GM12891 (cell line): ENCODE data around the gene CCDC197.

Experiments used
- DNase-seq: peaks from one replicate; pipeline ENCODE4 v3.0.0; 2011; ENCODE audit warnings: low spot score; ENCODE audit not compliant: insufficient read length
- FAIRE-seq: peaks from 2 replicates; lab custom pipeline; 2011; peaks lifted over from hg19 to GRCh38; lab: Jason Lieb, UNC
- PAX5 ChIP-seq: IDR thresholded peaks from 2 replicates; pipeline ENCODE4 v1.6.1; 2011; ENCODE audit warnings: low read length, moderate library complexity, mild to moderate bottlenecking; ENCODE audit not compliant: insufficient read depth, severe bottlenecking
- POLR2A ChIP-seq: IDR thresholded peaks from 2 replicates; pipeline ENCODE4 v1.6.1; 2011; ENCODE audit warnings: low read depth, low read length, control low read depth
- POLR2AphosphoS5 ChIP-seq: IDR thresholded peaks from 2 replicates; pipeline ENCODE4 v1.6.1; 2011; ENCODE audit warnings: low read depth, low read length, control low read depth
- POU2F2 ChIP-seq: IDR thresholded peaks from 2 replicates; pipeline ENCODE4 v1.6.1; 2011; ENCODE audit warnings: low read depth, mild to moderate bottlenecking, control low read depth, low read length, moderate library complexity
- SPI1 ChIP-seq: IDR thresholded peaks from 2 replicates; pipeline ENCODE4 v1.6.1; 2011; ENCODE audit warnings: low read depth, low read length, control low read depth
- TAF1 ChIP-seq: IDR thresholded peaks from 2 replicates; pipeline ENCODE4 v1.6.1; 2011; ENCODE audit warnings: low read depth, low read length, control low read depth

Gene CCDC197

GRCh38 chr14:93960774-93961438 is 36.2 kb upstream of the CCDC197 start:
- DNase-seq (no peak), FAIRE-seq (no peak)
- TF ChIP-seq SPI1 (no peak), POLR2AphosphoS5 (no peak), POU2F2 (no peak), PAX5 (no peak), POLR2A (no peak), TAF1 (no peak)

- DNase-seq (no peak), FAIRE-seq (peak; percentile 40)
- no peak; the same call in 1 of the 2 replicates for TF ChIP-seq POLR2A
- TF ChIP-seq POU2F2, result peak; percentile 77; the same call in 1 of the 2 replicates
- TF ChIP-seq SPI1, result no peak
- TF ChIP-seq POLR2AphosphoS5, result peak; percentile 45; the same call in 1 of the 2 replicates
- no peak for TF ChIP-seq PAX5
- no peak for TF ChIP-seq TAF1
These were observed 35.5 kb upstream of the CCDC197 start for GRCh38 chr14:93961620-93962019.

- DNase-seq (peak; percentile 47), FAIRE-seq (peak; percentile 96)
- peak; percentile 53; the same call in 1 of the 2 replicates for TF ChIP-seq POLR2A
- peak; percentile 79; the same call in 1 of the 2 replicates for TF ChIP-seq POU2F2
- no peak for TF ChIP-seq PAX5
- TF ChIP-seq SPI1, result peak; percentile 79
- no peak for TF ChIP-seq TAF1
These were observed 34.1 kb upstream of the CCDC197 start for GRCh38 chr14:93962701-93963601.

- TF ChIP-seq TAF1 (no peak), SPI1 (no peak), POLR2AphosphoS5 (no peak), POLR2A (no peak)
- no peak for DNase-seq
- no peak for FAIRE-seq
These were observed 33.4 kb upstream of the CCDC197 start for GRCh38 chr14:93963692-93964091.

- no peak for DNase-seq
- no peak for FAIRE-seq
These were observed 32.8 kb upstream of the CCDC197 start for GRCh38 chr14:93964281-93964680.

GRCh38 chr14:93964820-93965286 is 32.2 kb upstream of the CCDC197 start:
- no peak for DNase-seq
- FAIRE-seq, result no peak
- TF ChIP-seq TAF1 (no peak), PAX5 (no peak), POU2F2 (no peak)

More at GRCh38 chr14:93964281-93964680, 32.8 kb upstream of the CCDC197 start:
- TF ChIP-seq SPI1 (no peak), TAF1 (no peak), POU2F2 (no peak), POLR2AphosphoS5 (no peak), POLR2A (no peak), PAX5 (no peak)

- peak; percentile 16 for FAIRE-seq
- no peak for TF ChIP-seq POLR2A
- no peak for TF ChIP-seq POU2F2
- no peak for TF ChIP-seq PAX5
- no peak for TF ChIP-seq TAF1
- TF ChIP-seq SPI1, result no peak
- TF ChIP-seq POLR2AphosphoS5, result no peak
These were observed 31.7 kb upstream of the CCDC197 start for GRCh38 chr14:93965287-93965821.

GRCh38 chr14:93965946-93966474 is 31.1 kb upstream of the CCDC197 start:
- TF ChIP-seq PAX5 (no peak), POU2F2 (no peak), POLR2AphosphoS5 (no peak), TAF1 (no peak), POLR2A (no peak), SPI1 (no peak)
- FAIRE-seq (no peak), DNase-seq (no peak)

More at GRCh38 chr14:93965287-93965821, 31.7 kb upstream of the CCDC197 start:
- no peak for DNase-seq
